Measurements from ENCODE around the gene SSR4. TPM values are rescaled to one million over a fixed set of nuclear protein-coding genes. Genes with fewer than 3 reads are reported as not detected.

The SSR4 gene
- total RNA-seq, 1 experiment from 2014 or later = 179 TPM

GRCh38 chrX:153845842-153846241 lies 51.4 kb downstream of the SSR4 start:
- WGBS (ENCODE audit: extremely low coverage, insufficient read length, low lambda C conversion rate) = no CpG with 5 or more reads among the region's 3 CpGs

More at GRCh38 chrX:153845842-153846241, 51.4 kb downstream of the SSR4 start:
- Mint-ChIP-seq H3K36me3 (ENCODE audit: insufficient read depth in 1 of 3, low read depth in 3 of 3) (peaks cover 2 to 4% (median 2%) of the 10 kb centered on the region in 3 experiments; a peak in 5 of 7 replicates), H3K4me1 (peaks cover 47% of the 10 kb centered on the region in 2 experiments), H3K9me3 (peaks cover 55 to 70% of the 10 kb centered on the region in 2 experiments), H3K4me3 (peak overlapping the region; percentile 24 to 69; a peak in 3 of 5 replicates), H3K27me3 (ENCODE audit: low read depth) (peaks cover 7% of the 10 kb centered on the region), H3K27ac (peak overlapping the region in 2 of 3 experiments; percentile 67 to 76; a peak in 4 of 7 replicates)
- Histone ChIP-seq H3K23ac (ENCODE audit: insufficient read length, low read depth, low read length) (no peak overlapping the region), H2BK15ac (ENCODE audit: low read depth, low read length) (no peak overlapping the region), H3K56ac (ENCODE audit: insufficient read length, low read depth, low read length) (no peak overlapping the region), H3K23me2 (ENCODE audit: insufficient read length, low read depth, low read length, poor library complexity, severe bottlenecking) (no peaks in the 10 kb centered on the region), H4K8ac (replicated peaks; ENCODE audit: insufficient read length, low read depth, low read length) (no peak overlapping the region), H3T11ph (ENCODE audit: low read length) (no peak overlapping the region), H4K91ac (ENCODE audit: insufficient read length, low read depth, low read length) (no peak overlapping the region), H3K4me2 (ENCODE audit: insufficient read depth, insufficient read length, low read length) (peak overlapping the region; percentile 14), H3K14ac (ENCODE audit: insufficient read depth, low read length) (no peak overlapping the region), H2BK12ac (ENCODE audit: insufficient read length, low read depth, low read length) (no peak overlapping the region), H3K79me1 (ENCODE audit: insufficient read depth, low read depth, low read length, poor library complexity, severe bottlenecking) (no peaks in the 10 kb centered on the region), H3K79me2 (ENCODE audit: insufficient read depth, low read length) (no peaks in the 10 kb centered on the region), H2BK20ac (ENCODE audit: low read depth, low read length, poor library complexity, severe bottlenecking) (no peak overlapping the region), H3K4ac (ENCODE audit: low read depth, low read length) (no peak overlapping the region), H3K18ac (ENCODE audit: insufficient read length, low read depth, low read length) (no peak overlapping the region), H3K4me1 (ENCODE audit: insufficient read depth, low read length) (no peaks in the 10 kb centered on the region; the same call in 1 of the 2 replicates), H3K27ac (ENCODE audit: insufficient read length, low read depth, low read length) (peak overlapping the region; percentile 83), H2AK5ac (ENCODE audit: insufficient read length, low read length) (no peak overlapping the region), H3K9ac (ENCODE audit: extremely low read depth, insufficient read length, low read length) (no peak overlapping the region), H2BK120ac (ENCODE audit: low read depth, low read length, poor library complexity, severe bottlenecking) (no peak overlapping the region), H2AFZ (ENCODE audit: low read length) (no peak overlapping the region), H3K9me3 (ENCODE audit: control insufficient read depth, low read depth, low read length) (peaks cover 8% of the 10 kb centered on the region), H4K20me1 (ENCODE audit: control insufficient read depth, insufficient read depth, insufficient read length) (no peaks in the 10 kb centered on the region), H2BK5ac (ENCODE audit: insufficient read length, low read length) (no peak overlapping the region), H3K27me3 (ENCODE audit: insufficient read depth, low read length) (no peaks in the 10 kb centered on the region), H4K5ac (ENCODE audit: insufficient read length, low read depth, low read length) (no peak overlapping the region)
- DNase-seq = no peak
- TF ChIP-seq CTCF (conservative IDR thresholded peaks at IDR 0.05) = no peak

Other genes starting within 250 kb of the SSR4 start
- gene CCNQ, start 195.5 kb upstream of the SSR4 start, total RNA-seq (2021) = 16.1 and 18.4 TPM in 2 replicates
- 2.3 and 2.4 TPM in 2 replicates for gene DUSP9, start 147.5 kb upstream of the SSR4 start, total RNA-seq (2021)
- 26.2 and 26.8 TPM in 2 replicates for gene PNCK, start 120.9 kb upstream of the SSR4 start, total RNA-seq (2021)
- 229 and 231 TPM in 2 replicates for gene SLC6A8, start 106.7 kb upstream of the SSR4 start, total RNA-seq (2021)
- 138 and 140 TPM in 2 replicates for gene BCAP31, start 70.3 kb upstream of the SSR4 start, total RNA-seq (2021)
- gene ABCD1, start 69.8 kb upstream of the SSR4 start, total RNA-seq (2021) = 10.2 and 11.1 TPM in 2 replicates
- gene PLXNB3, start 30.4 kb upstream of the SSR4 start, total RNA-seq (2021) = 1.8 and 1.9 TPM in 2 replicates
- gene SRPK3, start 13.6 kb upstream of the SSR4 start, total RNA-seq (2021) = not detected in 2 replicates
- gene IDH3G, start 293 bp upstream of the SSR4 start, total RNA-seq (2021) = 43.2 and 47.1 TPM in 2 replicates
- gene PDZD4, start 35.9 kb downstream of the SSR4 start, total RNA-seq (2021) = 110 and 118 TPM in 2 replicates
- 19.9 and 22.7 TPM in 2 replicates for gene L1CAM, start 91.5 kb downstream of the SSR4 start, total RNA-seq (2021)
- not detected in 2 replicates for gene AVPR2, start 110.0 kb downstream of the SSR4 start, total RNA-seq (2021)
- gene ARHGAP4, start 131.6 kb downstream of the SSR4 start, total RNA-seq (2021) = 37.8 and 40.6 TPM in 2 replicates
- 101 and 103 TPM in 2 replicates for gene NAA10, start 140.4 kb downstream of the SSR4 start, total RNA-seq (2021)
- 7.1 and 8.4 TPM in 2 replicates for gene RENBP, start 150.0 kb downstream of the SSR4 start, total RNA-seq (2021)
- gene HCFC1, start 177.2 kb downstream of the SSR4 start, total RNA-seq (2021) = 137 and 144 TPM in 2 replicates
- gene TMEM187, start 178.1 kb downstream of the SSR4 start, total RNA-seq (2021) = 1.9 and 2.7 TPM in 2 replicates
- gene IRAK1, start 225.2 kb downstream of the SSR4 start, total RNA-seq (2021) = 85.3 and 98.4 TPM in 2 replicates

Data from H9 (cell line).